PC-3 (cell line): ENCODE results near the gene EPGN. TPM values are rescaled to one million over a fixed set of nuclear protein-coding genes. Genes with fewer than 3 reads are reported as not detected.
A peak's percentile ranks its signal among the peaks of the same experiment; 100 is the strongest.

Experiments used
- ATAC-seq: fragments of 200-7000 bp; cut with Tn5 transposase; 2 replicates; pipeline ENCODE4 v1.9.1; 2020; ENCODE audit warnings: mild to moderate bottlenecking, moderate library complexity
- BruUV-seq: library from RNA; stranded (reverse); fragments of 400-500 nt; replicated peaks from 2 replicates; lab custom pipeline; 2021; lab: Mats Ljungman, UMichigan
- CTCF ChIA-PET: fragments of 300-600 bp; sonication (Branson Sonifier 250); formaldehyde crosslinking; loops from one replicate; lab custom pipeline; 2022; ENCODE audit warnings: antibody characterized with exemption; lab: Charles Lee
- POLR2A ChIA-PET: fragments of 300-600 bp; sonication (Branson Sonifier 250); formaldehyde crosslinking; loops from one replicate; lab custom pipeline; 2022; ENCODE audit warnings: antibody characterized with exemption; ENCODE audit not compliant: unreplicated experiment; lab: Charles Lee
- DNase-seq: peaks from one replicate; pipeline ENCODE4 v3.0.0-alpha.2; 2015
- H2AFZ ChIP-seq: fragments of 300-600 bp; sonication (generic); 2 replicates; pipeline ENCODE4 v1.6.0; 2016; ENCODE audit warnings: antibody characterized with exemption, low read length
- H3F3A ChIP-seq: fragments of 300-600 bp; sonication (generic); one replicate; pipeline ENCODE4 v1.6.0; 2017; ENCODE audit warnings: antibody characterized with exemption, low read length, control low read depth, mild to moderate bottlenecking; ENCODE audit not compliant: unreplicated experiment
- H3K27ac ChIP-seq: fragments of 300-600 bp; sonication (generic); 2 replicates; pipeline ENCODE4 v1.5.1; 2016; ENCODE audit warnings: mild to moderate bottlenecking, low read length
- H3K27me3 ChIP-seq: fragments of 300-600 bp; sonication (generic); 2 replicates; pipeline ENCODE4 v1.6.1; 2016; ENCODE audit warnings: low read length, mixed read lengths
- H3K36me3 ChIP-seq: fragments of 300-600 bp; sonication (generic); 2 replicates; pipeline ENCODE4 v1.6.1; 2016; ENCODE audit warnings: low read depth, mixed run types, low read length, mixed read lengths
- H3K4me1 ChIP-seq: fragments of 300-600 bp; sonication (generic); 2 replicates; pipeline ENCODE4 v1.5.1; 2016; ENCODE audit warnings: low read length; ENCODE audit not compliant: insufficient read depth
- H3K4me2 ChIP-seq: fragments of 300-600 bp; sonication (generic); 2 replicates; pipeline ENCODE4 v1.6.0; 2016; ENCODE audit warnings: low read length
- H3K4me3 ChIP-seq: fragments of 300-600 bp; sonication (generic); 2 replicates; pipeline ENCODE4 v1.5.1; 2016; ENCODE audit warnings: mild to moderate bottlenecking, low read length, mixed read lengths
- H3K79me2 ChIP-seq: fragments of 300-600 bp; sonication (generic); 2 replicates; pipeline ENCODE4 v1.6.1; 2017; ENCODE audit warnings: low read length, mixed read lengths
- H3K9ac ChIP-seq: fragments of 300-600 bp; sonication (generic); 2 replicates; pipeline ENCODE4 v1.6.0; 2016; ENCODE audit warnings: mild to moderate bottlenecking, low read length
- H3K9me2 ChIP-seq: fragments of 300-600 bp; sonication (generic); replicated peaks from 2 replicates; pipeline ENCODE4 v1.6.1; 2016; ENCODE audit warnings: mixed run types, low read length, mixed read lengths
- H3K9me3 ChIP-seq: fragments of 300-600 bp; sonication (generic); 2 replicates; pipeline ENCODE4 v1.6.1; 2016; ENCODE audit warnings: low read length, mixed read lengths
- H4K20me1 ChIP-seq: fragments of 300-600 bp; sonication (generic); 2 replicates; pipeline ENCODE4 v1.6.1; 2016; ENCODE audit warnings: low read length, mixed read lengths
- EZH2 ChIP-seq: fragments of 300-600 bp; sonication (generic); IDR thresholded peaks from one replicate; pipeline ENCODE4 v1.6.1; 2017; ENCODE audit warnings: antibody characterized with exemption, mild to moderate bottlenecking, low read length; ENCODE audit not compliant: unreplicated experiment
- EZH2phosphoT487 ChIP-seq: fragments of 300-600 bp; sonication (generic); IDR thresholded peaks from 2 replicates; pipeline ENCODE4 v1.6.1; 2018; ENCODE audit warnings: mild to moderate bottlenecking, antibody characterized with exemption, low read length, borderline replicate concordance
- intact Hi-C: fragments of 100-400 bp; cut with micrococcal nuclease; formaldehyde crosslinking; loops from 2 replicates; pipeline ENCODE4 v1.9.0; 2023
- total RNA-seq: library from RNA; depleted of rRNA; stranded (reverse); fragments of >200 nt; gene quantifications from 2 replicates; pipeline ENCODE4 v1.2.3, GENCODE V29; 2014
- TF ChIP-seq, protein P1 (sequence below): fragments of 300-600 bp; sonication (generic); conservative IDR thresholded peaks from 2 replicates; pipeline ENCODE4 v1.5.1; 2017; ENCODE audit warnings: antibody characterized with exemption, low read depth, mild to moderate bottlenecking, low read length

The EPGN gene
- total RNA-seq, 1 experiment from 2014 or later, result 98.0 TPM

DNA sequence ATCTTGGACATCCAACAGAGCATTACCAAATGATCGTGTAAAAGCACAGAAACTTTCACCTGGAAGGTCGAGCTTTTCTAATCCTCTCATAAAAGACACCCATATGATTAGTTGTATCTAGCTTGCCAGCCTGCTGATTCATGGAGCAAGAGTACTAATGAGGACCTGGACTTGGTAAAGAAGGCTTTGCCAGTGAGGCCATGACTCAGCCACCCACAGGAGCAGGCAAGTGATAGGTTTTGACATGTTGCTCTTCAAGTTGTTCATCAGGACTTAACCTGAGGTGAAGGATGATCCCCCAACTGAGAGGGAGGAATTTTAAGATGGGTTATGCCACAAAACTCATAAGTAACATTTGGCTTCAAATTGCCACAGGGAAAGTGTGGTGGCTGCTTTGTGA, 24.7 kb upstream of the EPGN start:
- peak overlapping the region; percentile 8; the same call in 1 of the 2 replicates for H2AFZ ChIP-seq
- no TSS peak for BruUV-seq
- peak overlapping the region; percentile 13; the same call in 1 of the 2 replicates for H3K4me3 ChIP-seq
- ATAC-seq (peak; percentile 92), DNase-seq (peak; percentile 95)
- H3K27me3 ChIP-seq, result no peaks in the 10 kb centered on the region
- H3K27ac ChIP-seq, result peak overlapping the region; percentile 81
- H3F3A ChIP-seq, result peaks cover 3% of the 10 kb centered on the region
- CTCF ChIA-PET, result no interaction called here
- no peaks in the 10 kb centered on the region for H3K79me2 ChIP-seq
- TF ChIP-seq EZH2, result no peak
- TF ChIP-seq, protein P1, sequence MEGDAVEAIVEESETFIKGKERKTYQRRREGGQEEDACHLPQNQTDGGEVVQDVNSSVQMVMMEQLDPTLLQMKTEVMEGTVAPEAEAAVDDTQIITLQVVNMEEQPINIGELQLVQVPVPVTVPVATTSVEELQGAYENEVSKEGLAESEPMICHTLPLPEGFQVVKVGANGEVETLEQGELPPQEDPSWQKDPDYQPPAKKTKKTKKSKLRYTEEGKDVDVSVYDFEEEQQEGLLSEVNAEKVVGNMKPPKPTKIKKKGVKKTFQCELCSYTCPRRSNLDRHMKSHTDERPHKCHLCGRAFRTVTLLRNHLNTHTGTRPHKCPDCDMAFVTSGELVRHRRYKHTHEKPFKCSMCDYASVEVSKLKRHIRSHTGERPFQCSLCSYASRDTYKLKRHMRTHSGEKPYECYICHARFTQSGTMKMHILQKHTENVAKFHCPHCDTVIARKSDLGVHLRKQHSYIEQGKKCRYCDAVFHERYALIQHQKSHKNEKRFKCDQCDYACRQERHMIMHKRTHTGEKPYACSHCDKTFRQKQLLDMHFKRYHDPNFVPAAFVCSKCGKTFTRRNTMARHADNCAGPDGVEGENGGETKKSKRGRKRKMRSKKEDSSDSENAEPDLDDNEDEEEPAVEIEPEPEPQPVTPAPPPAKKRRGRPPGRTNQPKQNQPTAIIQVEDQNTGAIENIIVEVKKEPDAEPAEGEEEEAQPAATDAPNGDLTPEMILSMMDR, result no peak
- H3K36me3 ChIP-seq, result no peaks in the 10 kb centered on the region
- H4K20me1 ChIP-seq, result no peaks in the 10 kb centered on the region
- peak overlapping the region; percentile 66 for H3K4me2 ChIP-seq
- intact Hi-C loops, result no loop called here
- H3K4me1 ChIP-seq, result peaks cover 42% of the 10 kb centered on the region
- H3K9me2 ChIP-seq, result 0 out of 2 replicates have a peak, but pooled peaks cover 3% of the 10 kb centered on the region
- no peaks in the 10 kb centered on the region for H3K9me3 ChIP-seq
- peak overlapping the region; percentile 23 for H3K9ac ChIP-seq
- POLR2A ChIA-PET, result interaction anchor here (0.5 to 0.6 kb wide), 2 partner anchors 53 to 126 kb away, joined by 3 to 4 read pairs; no protein-coding TSS in a partner anchor

DNA sequence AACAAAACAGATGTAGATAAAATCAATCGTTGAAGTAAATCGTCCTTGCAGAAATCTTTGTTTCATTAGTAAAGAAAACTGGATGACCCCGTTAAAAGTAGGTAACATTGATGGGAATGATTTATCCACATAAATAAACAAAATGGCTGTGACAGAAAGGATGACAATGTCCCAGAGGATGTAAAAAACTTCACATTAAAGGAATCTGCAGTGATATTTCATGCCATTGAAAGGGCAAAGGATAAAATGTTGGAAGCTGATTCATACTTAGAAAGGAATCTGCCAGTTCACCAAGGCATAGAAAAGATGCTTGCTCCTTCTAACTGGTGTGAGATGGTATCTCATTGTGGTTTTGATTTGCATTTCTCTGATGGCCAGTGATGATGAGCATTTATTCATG, 24.2 kb upstream of the EPGN start:
- Histone ChIP-seq H3F3A (peaks cover 3% of the 10 kb centered on the region), H2AFZ (peak overlapping the region; percentile 8; the same call in 1 of the 2 replicates), H3K4me2 (peak overlapping the region; percentile 66), H3K4me1 (peaks cover 42% of the 10 kb centered on the region), H3K79me2 (no peaks in the 10 kb centered on the region), H3K4me3 (peak overlapping the region; percentile 13; the same call in 1 of the 2 replicates), H4K20me1 (no peaks in the 10 kb centered on the region), H3K9me2 (0 out of 2 replicates have a peak, but pooled peaks cover 3% of the 10 kb centered on the region), H3K9ac (peak overlapping the region; percentile 23), H3K27ac (peak overlapping the region; percentile 81), H3K9me3 (no peaks in the 10 kb centered on the region), H3K27me3 (no peaks in the 10 kb centered on the region), H3K36me3 (no peaks in the 10 kb centered on the region)
- ChIA-PET POLR2A (interaction anchor here (0.6 kb wide), 1 partner anchor 53 kb away, joined by 4 read pairs; no protein-coding TSS in a partner anchor), CTCF (no interaction called here)
- TF ChIP-seq EZH2phosphoT487 (no peak), EZH2 (no peak)
- TF ChIP-seq, protein P1, result no peak
- intact Hi-C loops, result no loop called here
- ATAC-seq (peak; percentile 50), DNase-seq (peak; percentile 88)
- no TSS peak for BruUV-seq

DNA sequence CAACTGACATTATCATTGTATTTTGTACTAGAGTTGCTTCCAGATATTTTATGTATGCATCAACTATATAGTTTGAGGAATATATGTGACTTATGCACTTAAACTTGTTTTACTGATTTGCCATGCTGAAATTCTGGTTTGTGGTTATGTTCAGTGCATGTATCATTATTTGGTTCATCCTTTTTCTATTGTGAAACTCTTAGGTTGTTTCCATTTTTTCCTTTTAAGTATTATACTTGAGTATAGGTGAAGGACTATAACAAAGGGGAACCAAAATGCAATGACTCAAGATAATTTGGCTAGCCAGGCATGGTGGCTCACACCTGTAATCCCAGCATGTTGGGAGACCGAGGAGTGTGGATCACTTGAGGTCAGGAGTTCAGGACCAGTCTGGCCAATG, 21.1 kb upstream of the EPGN start:
- no peaks in the 10 kb centered on the region for H4K20me1 ChIP-seq
- H2AFZ ChIP-seq, result no peak overlapping the region
- H3K4me3 ChIP-seq, result no peak overlapping the region
- peaks cover 41% of the 10 kb centered on the region for H3K4me1 ChIP-seq
- no peak overlapping the region for H3K9ac ChIP-seq
- intact Hi-C loops, result no loop called here
- TF ChIP-seq, protein P1, result no peak
- TF ChIP-seq EZH2phosphoT487, result no peak
- TF ChIP-seq EZH2, result no peak
- H3F3A ChIP-seq, result peaks cover 10% of the 10 kb centered on the region
- no peaks in the 10 kb centered on the region for H3K9me3 ChIP-seq
- ChIA-PET CTCF (no interaction called here), POLR2A (interaction anchor here (0.5 kb wide), 1 partner anchor 387 kb away, joined by 6 read pairs; no protein-coding TSS in a partner anchor)
- DNase-seq (peak; percentile 61), ATAC-seq (no peak)
- H3K79me2 ChIP-seq, result no peaks in the 10 kb centered on the region
- H3K36me3 ChIP-seq, result no peaks in the 10 kb centered on the region
- no TSS peak for BruUV-seq
- no peaks in the 10 kb centered on the region for H3K9me2 ChIP-seq
- H3K27me3 ChIP-seq, result no peaks in the 10 kb centered on the region
- no peak overlapping the region for H3K4me2 ChIP-seq
- no peak overlapping the region for H3K27ac ChIP-seq
